IMR-90 (cell line): Measurements from ENCODE around the gene SLC8A1.

Experiments used
- POLR2A ChIP-seq: IDR thresholded peaks from 2 replicates; pipeline ENCODE4 v1.6.1; 2012; ENCODE audit warnings: mild to moderate bottlenecking, low read depth, low read length
- RFX5 ChIP-seq: IDR thresholded peaks from 2 replicates; pipeline ENCODE4 v1.8.0; 2012; ENCODE audit warnings: low read depth, mild to moderate bottlenecking, low read length, moderate library complexity
- TF ChIP-seq, protein P1 (sequence below): conservative IDR thresholded peaks from 2 replicates; pipeline ENCODE4 v1.5.1; 2012; ENCODE audit warnings: mild to moderate bottlenecking, low read depth, low read length, improper control_type of control experiment

DNA sequence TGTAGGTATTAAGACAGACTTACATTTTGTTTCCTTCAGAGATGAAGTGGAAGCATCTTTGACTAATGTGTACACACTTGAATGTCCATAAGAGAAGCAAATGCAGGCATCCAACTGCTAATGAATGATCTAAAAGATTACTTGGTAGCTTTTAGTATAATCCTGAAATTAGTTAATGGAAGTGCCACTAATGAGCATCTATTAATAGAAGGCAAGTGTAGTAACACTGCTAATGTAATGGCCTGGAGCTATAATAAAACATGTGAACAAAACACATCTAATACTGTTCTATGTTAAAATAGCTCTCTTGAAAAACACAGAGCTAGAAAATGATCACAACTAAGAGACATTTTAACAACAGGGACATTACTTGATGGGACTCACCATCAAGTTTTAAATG, 225.3 kb downstream of the SLC8A1 start:
- TF ChIP-seq, protein P1, sequence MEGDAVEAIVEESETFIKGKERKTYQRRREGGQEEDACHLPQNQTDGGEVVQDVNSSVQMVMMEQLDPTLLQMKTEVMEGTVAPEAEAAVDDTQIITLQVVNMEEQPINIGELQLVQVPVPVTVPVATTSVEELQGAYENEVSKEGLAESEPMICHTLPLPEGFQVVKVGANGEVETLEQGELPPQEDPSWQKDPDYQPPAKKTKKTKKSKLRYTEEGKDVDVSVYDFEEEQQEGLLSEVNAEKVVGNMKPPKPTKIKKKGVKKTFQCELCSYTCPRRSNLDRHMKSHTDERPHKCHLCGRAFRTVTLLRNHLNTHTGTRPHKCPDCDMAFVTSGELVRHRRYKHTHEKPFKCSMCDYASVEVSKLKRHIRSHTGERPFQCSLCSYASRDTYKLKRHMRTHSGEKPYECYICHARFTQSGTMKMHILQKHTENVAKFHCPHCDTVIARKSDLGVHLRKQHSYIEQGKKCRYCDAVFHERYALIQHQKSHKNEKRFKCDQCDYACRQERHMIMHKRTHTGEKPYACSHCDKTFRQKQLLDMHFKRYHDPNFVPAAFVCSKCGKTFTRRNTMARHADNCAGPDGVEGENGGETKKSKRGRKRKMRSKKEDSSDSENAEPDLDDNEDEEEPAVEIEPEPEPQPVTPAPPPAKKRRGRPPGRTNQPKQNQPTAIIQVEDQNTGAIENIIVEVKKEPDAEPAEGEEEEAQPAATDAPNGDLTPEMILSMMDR: no peak
- TF ChIP-seq POLR2A (no peak), RFX5 (no peak)
